Esophagus muscularis mucosa (tissue), 4 donors: Measurements from ENCODE around the gene CARNS1. TPM values are rescaled to one million over a fixed set of nuclear protein-coding genes. Genes with fewer than 3 reads are reported as not detected.

ENCODE experiments used
- DNase-seq: peaks from one replicate; pipeline ENCODE4 v3.0.0-alpha.2; 2017; ENCODE audit errors: extremely low spot score
- H3K27ac ChIP-seq, 4 donors: fragments of 200-600 bp; sonication (generic); replicated peaks in 1 of 4; 1 replicate in 3 of 4; 2 replicates in 1 of 4; pipeline ENCODE4 v1.5.1; 2016 to 2019; ENCODE audit warnings: mild to moderate bottlenecking in 1 of 4
- H3K27me3 ChIP-seq, 4 donors: fragments of 200-600 bp; sonication (generic); one replicate each; pipeline versions ENCODE4 v1.5.1 to v1.6.0; 2016 to 2019
- H3K36me3 ChIP-seq, 4 donors: fragments of 200-600 bp; sonication (generic); one replicate each; pipeline ENCODE4 v1.5.1; 2016 to 2019
- H3K4me1 ChIP-seq, 4 donors: fragments of 200-600 bp; sonication (generic); one replicate each; pipeline ENCODE4 v1.5.1; 2016 to 2019
- H3K4me3 ChIP-seq, 4 donors: fragments of 200-600 bp; sonication (generic); 1 replicate in 2 of 4; 2 replicates in 2 of 4; pipeline ENCODE4 v1.5.1; 2016 to 2019; ENCODE audit warnings: mild to moderate bottlenecking in 4 of 4, moderate library complexity in 1 of 4
- H3K9me3 ChIP-seq, 4 donors: fragments of 200-600 bp; sonication (generic); 1 replicate in 3 of 4; 2 replicates in 1 of 4; pipeline ENCODE4 v1.5.1; 2016 to 2019
- CTCF ChIP-seq, 3 experiments: fragments of 200-600 bp in 2 of 3; fragments of 450-650 bp in 1 of 3; sonication (generic) in 2 of 3; IDR thresholded peaks; one replicate each; pipeline ENCODE4 v1.5.1; 2017 to 2019; ENCODE audit warnings: antibody characterized with exemption in 3 of 3, mild to moderate bottlenecking in 2 of 3, moderate library complexity in 1 of 3
- EP300 ChIP-seq: sonication (generic); formaldehyde crosslinking; IDR thresholded peaks from one replicate; pipeline ENCODE4 v1.6.1; 2017; ENCODE audit warnings: antibody characterized with exemption
- POLR2A ChIP-seq: fragments of 450-650 bp; IDR thresholded peaks from one replicate; pipeline ENCODE4 v1.6.1; 2017; ENCODE audit warnings: antibody characterized with exemption, moderate library complexity, mild to moderate bottlenecking, low read depth
- POLR2AphosphoS5 ChIP-seq, 2 donors: sonication (generic); formaldehyde crosslinking; IDR thresholded peaks; one replicate each; pipeline ENCODE4 v1.6.1; 2017; ENCODE audit warnings: antibody characterized with exemption in 2 of 2
- WGBS: methylation state at CpG from one replicate; pipeline ENCODE4 v1.1.5; 2018; 5-methylcytosine and 5-hydroxymethylcytosine counted together
- intact Hi-C: fragments of 100-400 bp; cut with DNase I; formaldehyde crosslinking; loops from one replicate; pipeline ENCODE4 v1.15.1; 2023
- total RNA-seq, 4 donors: library from RNA; depleted of rRNA; stranded (reverse); fragments of >200 nt; gene quantifications; one replicate each; pipeline versions ENCODE4 v1.1.0 to v1.2.1, GENCODE V29; 2016

CARNS1 gene
- total RNA-seq, 4 donors from 2014 or later = 0.83 to 1.9 (median 1.2) TPM

- 44% methylated on average over 8 of the region's 8 CpGs for WGBS
- TF ChIP-seq POLR2A (no peak), EP300 (no peak), CTCF (IDR thresholded peaks at IDR 0.05) (peak; percentile 31 to 66 (median 44)), POLR2AphosphoS5 (IDR thresholded peaks at IDR 0.05) (peak in 1 of 2 donors; percentile 7)
- no peaks in the 10 kb centered on the region for H3K36me3 ChIP-seq
- H3K4me1 ChIP-seq = peaks cover 57 to 89% (median 85%) of the 10 kb centered on the region in 4 donors
- intact Hi-C loops = no loop called here
- H3K9me3 ChIP-seq = no peaks in the 10 kb centered on the region
- peak overlapping the region; percentile 98 to 99 (median 99) for H3K27ac ChIP-seq
- H3K27me3 ChIP-seq = no peaks in the 10 kb centered on the region
- peak overlapping the region; percentile 68 to 94 (median 90) for H3K4me3 ChIP-seq
- no peak for DNase-seq
These were observed 44.1 kb upstream of the CARNS1 start for GRCh38 chr11:67371189-67371910.

- intact Hi-C loops = no loop called here
- Histone ChIP-seq H3K9me3 (no peaks in the 10 kb centered on the region), H3K36me3 (no peaks in the 10 kb centered on the region), H3K4me1 (peaks cover 51 to 83% (median 80%) of the 10 kb centered on the region in 4 donors), H3K27me3 (no peaks in the 10 kb centered on the region), H3K4me3 (peak overlapping the region; percentile 68 to 94 (median 90)), H3K27ac (peak overlapping the region; percentile 98 to 99 (median 99))
- 26% methylated on average over 13 of the region's 16 CpGs for WGBS
- TF ChIP-seq POLR2AphosphoS5 (IDR thresholded peaks at IDR 0.05) (no peak), EP300 (no peak), CTCF (IDR thresholded peaks at IDR 0.05) (no peak), POLR2A (no peak)
- DNase-seq = no peak
These were observed 43.6 kb upstream of the CARNS1 start for GRCh38 chr11:67371911-67372320.

GRCh38 chr11:67372321-67372992 lies 43.0 kb upstream of the CARNS1 start:
- WGBS = no CpG with 5 or more reads among the region's 78 CpGs
- Histone ChIP-seq H3K36me3 (no peaks in the 10 kb centered on the region), H3K27ac (peak overlapping the region; percentile 98 to 99 (median 99)), H3K4me3 (peak overlapping the region; percentile 68 to 94 (median 90)), H3K27me3 (no peaks in the 10 kb centered on the region), H3K9me3 (no peaks in the 10 kb centered on the region), H3K4me1 (peaks cover 46 to 78% (median 74%) of the 10 kb centered on the region in 4 donors)
- no peak for DNase-seq
- TF ChIP-seq CTCF (IDR thresholded peaks at IDR 0.05) = no peak
- intact Hi-C loops = no loop called here

GRCh38 chr11:67372993-67373647 lies 42.4 kb upstream of the CARNS1 start, which contains the start of gene CLCF1:
Gene CLCF1 (minus strand): TSS chr11:67373598. CDS start chr11:67373539, 59 bp downstream.
- DNase-seq = no peak
- TF ChIP-seq POLR2A (peak; percentile 29), CTCF (IDR thresholded peaks at IDR 0.05) (no peak), EP300 (no peak), POLR2AphosphoS5 (IDR thresholded peaks at IDR 0.05) (peak in 1 of 2 donors; percentile 13)
- peaks cover 39 to 71% (median 68%) of the 10 kb centered on the region in 4 donors for H3K4me1 ChIP-seq
- H3K27ac ChIP-seq = peak within 1 kb of the TSS; percentile 98 to 99 (median 99)
- 0% methylated on average over 9 of the region's 76 CpGs for WGBS
- no peaks in the 10 kb centered on the region for H3K9me3 ChIP-seq
- intact Hi-C loops = no loop called here
- no peaks in the 10 kb centered on the region for H3K36me3 ChIP-seq
- H3K27me3 ChIP-seq = no peaks in the 10 kb centered on the region
- H3K4me3 ChIP-seq = peak within 1 kb of the TSS; percentile 68 to 94 (median 90)
